CD4-positive, alpha-beta T cell (primary cell): Measurements from ENCODE around the gene EFHD2. TPM values are rescaled to one million over a fixed set of nuclear protein-coding genes. Genes with fewer than 3 reads are reported as not detected.
"Not testable (repeated sequence)": the region's sequence is repeated elsewhere in the genome, so short reads cannot be mapped to it uniquely, and the experiment has no call there.

Source experiments
- ATAC-seq: fragments of 200-7000 bp; cut with Tn5 transposase; one replicate; pipeline ENCODE4 v1.10.0; 2022; ENCODE audit warnings: mild to moderate bottlenecking; ENCODE audit not compliant: poor library complexity
- CTCF ChIA-PET: fragments of 350-600 bp; sonication (Branson Sonifier 250); formaldehyde crosslinking; loops from one replicate; lab custom pipeline; 2021; ENCODE audit warnings: antibody characterized with exemption, inconsistent platforms; lab: Charles Lee
- POLR2A ChIA-PET: fragments of 350-600 bp; sonication (Branson Sonifier 250); formaldehyde crosslinking; loops from one replicate; lab custom pipeline; 2021; ENCODE audit warnings: antibody characterized with exemption, inconsistent platforms; lab: Charles Lee
- DNase-seq, 14 experiments: peaks; one replicate each; pipeline ENCODE4 v3.0.0-alpha.2; 2013 to 2020; ENCODE audit warnings: mixed read lengths in 2 of 14
- H3K27ac ChIP-seq, 2 donors: one replicate each; pipeline versions ENCODE4 v1.5.1 to v1.7.0; 2013; ENCODE audit warnings: low read length in 2 of 2, low read depth in 1 of 2, mild to moderate bottlenecking in 1 of 2
- H3K27me3 ChIP-seq, 2 experiments: 1 replicate in 1 of 2; 2 replicates in 1 of 2; pipeline versions ENCODE4 v1.6.1 to v1.7.0; 2013; ENCODE audit warnings: low read length in 2 of 2, control low read depth in 1 of 2, mild to moderate bottlenecking in 1 of 2, moderate library complexity in 1 of 2; ENCODE audit not compliant: insufficient read depth in 2 of 2, control insufficient read depth in 1 of 2
- H3K36me3 ChIP-seq: one replicate; pipeline ENCODE4 v1.6.1; 2013; ENCODE audit warnings: low read length, control low read depth; ENCODE audit not compliant: insufficient read depth
- H3K4me1 ChIP-seq: one replicate; pipeline ENCODE4 v1.6.1; 2013; ENCODE audit warnings: low read length, control low read depth; ENCODE audit not compliant: insufficient read depth
- H3K4me3 ChIP-seq: one replicate; pipeline ENCODE4 v1.5.1; 2013; ENCODE audit warnings: mild to moderate bottlenecking, low read length, moderate library complexity
- H3K9me3 ChIP-seq, 2 experiments: 1 replicate in 1 of 2; 2 replicates in 1 of 2; pipeline versions ENCODE4 v1.6.1 to v1.7.0; 2013; ENCODE audit warnings: low read length in 2 of 2, mild to moderate bottlenecking in 2 of 2, control low read depth in 1 of 2, moderate library complexity in 1 of 2; ENCODE audit not compliant: control insufficient read depth in 1 of 2, insufficient read depth in 1 of 2
- H3K27ac Mint-ChIP-seq: one replicate; pipeline ENCODE4 v1.8.0; 2020; ENCODE audit warnings: mixed read lengths
- H3K27me3 Mint-ChIP-seq: one replicate; pipeline ENCODE4 v1.8.0; 2021; ENCODE audit warnings: mixed read lengths
- H3K36me3 Mint-ChIP-seq: one replicate; pipeline ENCODE4 v1.8.0; 2021; ENCODE audit warnings: low read depth, mixed read lengths
- H3K4me1 Mint-ChIP-seq: one replicate; pipeline ENCODE4 v1.8.0; 2021; ENCODE audit warnings: low read depth, mixed read lengths
- H3K4me3 Mint-ChIP-seq: one replicate; pipeline ENCODE4 v1.8.0; 2020; ENCODE audit warnings: mild to moderate bottlenecking, mixed read lengths
- H3K9me3 Mint-ChIP-seq: one replicate; pipeline ENCODE4 v1.8.0; 2020; ENCODE audit warnings: mixed read lengths
- CTCF ChIP-seq: fragments of 200-600 bp; IDR thresholded peaks from one replicate; pipeline ENCODE4 v1.8.0; 2022; ENCODE audit warnings: antibody characterized with exemption, mild to moderate bottlenecking
- intact Hi-C, 2 experiments: fragments of 100-400 bp; cut with DNase I in 1 of 2; cut with micrococcal nuclease in 1 of 2; formaldehyde crosslinking; loops; one replicate each; pipeline versions ENCODE4 v1.15.1 to v1.9.0; 2023 to 2025; cut with DNase I, micrococcal nuclease
- total RNA-seq, 174 experiments: library from RNA in 2 of 174; stranded (reverse) in 2 of 174; gene quantifications; one replicate each; pipeline ENCODE4 v1.2.3 and lab custom pipeline; 2021 to 2026

The EFHD2 gene
- total RNA-seq, 2 experiments from 2014 or later, result 79.1 to 80.9 TPM

GRCh38 chr1:15378729-15379128 is 31.0 kb upstream of the EFHD2 start:
- CTCF ChIA-PET, result no interaction called here

GRCh38 chr1:15379151-15379550 is 30.5 kb upstream of the EFHD2 start:
- intact Hi-C loops, CTCF ChIA-PET, H3K9me3 ChIP-seq, H3K27ac Mint-ChIP-seq, H3K27me3 Mint-ChIP-seq, H3K36me3 Mint-ChIP-seq, H3K36me3 ChIP-seq, H3K9me3 Mint-ChIP-seq, H3K27me3 ChIP-seq, H3K27ac ChIP-seq, POLR2A ChIA-PET, ATAC-seq, H3K4me3 ChIP-seq, H3K4me1 ChIP-seq, H3K4me1 Mint-ChIP-seq, DNase-seq, H3K4me3 Mint-ChIP-seq: not testable (repeated sequence)

More at GRCh38 chr1:15378729-15379128, 31.0 kb upstream of the EFHD2 start:
- no peaks in the 10 kb centered on the region for H3K27me3 ChIP-seq
- ATAC-seq, result no peak
- peaks cover 6% of the 10 kb centered on the region for H3K27me3 Mint-ChIP-seq
- intact Hi-C loops, result no loop called here
- no peak overlapping the region for H3K4me3 Mint-ChIP-seq
- no peaks in the 10 kb centered on the region for H3K4me1 Mint-ChIP-seq
- no peak overlapping the region for H3K27ac ChIP-seq
- POLR2A ChIA-PET, result no interaction called here
- no peak for DNase-seq
- H3K9me3 Mint-ChIP-seq, result no peaks in the 10 kb centered on the region
- H3K27ac Mint-ChIP-seq, result no peak overlapping the region
- H3K9me3 ChIP-seq, result no peaks in the 10 kb centered on the region
- no peaks in the 10 kb centered on the region for H3K4me1 ChIP-seq
- no peak for TF ChIP-seq CTCF
- no peaks in the 10 kb centered on the region for H3K36me3 Mint-ChIP-seq
- no peak overlapping the region for H3K4me3 ChIP-seq
- H3K36me3 ChIP-seq, result no peaks in the 10 kb centered on the region

- Mint-ChIP-seq H3K4me3 (no peak overlapping the region), H3K27ac (no peak overlapping the region), H3K4me1 (no peaks in the 10 kb centered on the region), H3K9me3 (no peaks in the 10 kb centered on the region), H3K27me3 (peaks cover 25% of the 10 kb centered on the region), H3K36me3 (no peaks in the 10 kb centered on the region)
- DNase-seq, result no peak
- Histone ChIP-seq H3K27ac (no peak overlapping the region), H3K9me3 (no peaks in the 10 kb centered on the region), H3K36me3 (no peaks in the 10 kb centered on the region), H3K27me3 (peaks cover under 1 to 11% of the 10 kb centered on the region in 2 experiments), H3K4me3 (no peak overlapping the region), H3K4me1 (peaks cover 7% of the 10 kb centered on the region)
- ChIA-PET CTCF (no interaction called here), POLR2A (no interaction called here)
- no peak for ATAC-seq
- no peak for TF ChIP-seq CTCF
- intact Hi-C loops, result no loop called here
Measured at GRCh38 chr1:15380601-15381508, 28.8 kb upstream of the EFHD2 start.
